DND-41 (cell line): ENCODE measurements around the gene CLEC17A.

Experiments
- CTCF ChIP-seq: IDR thresholded peaks from 2 replicates; pipeline ENCODE4 v1.5.1; 2012; ENCODE audit warnings: borderline replicate concordance, low read length, moderate library complexity, mild to moderate bottlenecking; ENCODE audit not compliant: poor library complexity, severe bottlenecking; ENCODE audit errors: extremely low read depth
- EZH2 ChIP-seq: IDR thresholded peaks from 3 replicates; pipeline ENCODE4 v1.6.1; 2012; ENCODE audit warnings: borderline replicate concordance, low read depth, mild to moderate bottlenecking, moderate library complexity, low read length, inconsistent platforms; ENCODE audit not compliant: severe bottlenecking

- TF ChIP-seq CTCF (no peak), EZH2 (no peak)
Measured at GRCh38 chr19:14570864-14571527, 11.9 kb upstream of the CLEC17A start.
